Measurements from ENCODE around the gene DCHS1.

The DCHS1 gene

DNA sequence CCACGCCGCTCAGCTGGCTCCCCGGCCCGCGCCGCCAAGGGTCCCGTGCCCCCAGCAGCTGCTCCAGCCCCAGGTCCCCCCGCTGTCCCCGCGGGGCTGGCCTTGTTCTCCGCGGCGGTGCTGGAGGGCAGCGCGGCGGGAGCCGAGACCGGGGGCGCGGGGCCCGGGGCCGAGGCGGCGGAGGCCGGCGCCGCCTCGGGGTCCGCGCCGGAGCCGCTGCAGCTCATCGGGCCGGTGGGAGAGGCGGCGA lies 43.7 kb downstream of the DCHS1 start:
- no peak for DNase-seq

DNA sequence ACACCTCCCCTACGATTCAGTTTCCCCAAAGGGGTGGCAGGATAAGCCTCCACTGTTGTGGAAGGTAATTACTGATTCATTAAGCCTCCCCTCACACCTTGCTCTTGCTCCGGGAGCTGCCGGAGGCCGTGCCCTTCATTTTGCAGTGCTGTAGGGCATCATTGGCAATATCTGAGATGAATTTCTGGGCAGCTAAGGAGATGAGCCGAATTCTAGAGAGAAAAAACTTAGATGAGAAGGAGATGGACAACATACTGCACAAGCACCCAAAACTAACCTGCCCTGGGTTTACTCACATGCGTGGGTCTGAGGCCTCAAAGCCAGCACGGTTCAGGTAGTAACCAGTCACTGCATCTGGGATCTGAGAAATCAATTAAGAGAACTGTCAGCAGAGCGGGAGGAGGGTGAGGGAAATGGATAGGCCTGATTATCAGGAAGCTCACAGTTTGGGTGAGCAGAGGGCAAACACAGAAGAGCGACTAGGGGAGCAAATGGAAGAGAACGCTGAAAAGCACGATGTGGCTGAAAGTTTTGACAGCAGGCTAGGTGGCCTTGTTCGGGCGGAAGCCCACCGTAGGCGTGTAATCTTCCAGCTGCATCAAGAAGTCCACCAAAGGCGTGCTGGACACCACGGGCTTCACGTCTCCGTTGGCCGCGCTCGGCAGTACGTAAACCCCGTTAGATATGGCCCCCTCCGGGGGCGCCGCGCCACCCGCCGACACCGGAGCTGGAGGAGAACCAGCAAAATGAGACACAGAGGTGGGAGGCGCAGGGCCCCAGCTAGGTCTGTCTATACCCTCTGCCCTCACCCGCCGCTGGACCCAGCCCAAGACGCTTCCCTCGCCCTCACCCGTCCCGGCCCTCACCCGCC lies 44.3 kb downstream of the DCHS1 start:
- no peak for DNase-seq

- no peak for DNase-seq
These were observed 45.0 kb downstream of the DCHS1 start for GRCh38 chr11:6610591-6610990.

DNA sequence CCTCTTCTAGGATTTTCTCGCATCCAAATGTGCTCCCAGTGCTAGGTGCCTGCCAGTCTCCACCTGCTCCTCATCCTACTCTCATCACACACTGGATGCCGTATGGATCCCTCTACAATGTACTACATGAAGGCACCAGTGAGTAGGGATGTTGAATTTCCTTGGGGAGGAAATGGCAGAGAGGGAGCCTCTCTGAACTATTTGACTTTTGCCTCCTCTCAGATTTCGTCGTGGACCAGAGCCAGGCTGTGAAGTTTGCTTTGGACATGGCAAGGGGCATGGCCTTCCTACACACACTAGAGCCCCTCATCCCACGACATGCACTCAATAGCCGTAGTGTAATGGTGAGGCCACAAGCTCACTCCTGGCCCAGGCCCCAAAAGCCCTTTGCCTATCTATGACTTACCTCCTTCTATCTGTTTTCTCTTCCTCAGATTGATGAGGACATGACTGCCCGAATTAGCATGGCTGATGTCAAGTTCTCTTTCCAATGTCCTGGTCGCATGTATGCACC lies 46.0 kb downstream of the DCHS1 start:
- DNase-seq = no peak

GRCh38 chr11:6608726-6609501 lies 46.7 kb downstream of the DCHS1 start:
- no peak for DNase-seq

DNA sequence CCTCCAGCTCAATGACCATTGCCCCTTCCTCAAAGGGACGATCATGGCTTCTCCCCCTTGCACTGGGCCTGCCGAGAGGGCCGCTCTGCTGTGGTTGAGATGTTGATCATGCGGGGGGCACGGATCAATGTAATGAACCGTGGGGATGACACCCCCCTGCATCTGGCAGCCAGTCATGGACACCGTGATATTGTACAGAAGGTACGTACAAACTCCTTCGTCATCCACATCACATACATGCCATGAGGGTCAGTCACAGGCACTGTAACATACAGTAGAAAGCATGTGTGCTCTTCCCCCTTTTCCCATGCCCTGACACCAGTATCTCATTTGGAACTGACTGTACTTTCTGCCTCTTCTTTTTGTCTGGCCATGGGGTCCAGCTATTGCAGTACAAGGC lies 47.6 kb downstream of the DCHS1 start:
- DNase-seq = no peak

DNA sequence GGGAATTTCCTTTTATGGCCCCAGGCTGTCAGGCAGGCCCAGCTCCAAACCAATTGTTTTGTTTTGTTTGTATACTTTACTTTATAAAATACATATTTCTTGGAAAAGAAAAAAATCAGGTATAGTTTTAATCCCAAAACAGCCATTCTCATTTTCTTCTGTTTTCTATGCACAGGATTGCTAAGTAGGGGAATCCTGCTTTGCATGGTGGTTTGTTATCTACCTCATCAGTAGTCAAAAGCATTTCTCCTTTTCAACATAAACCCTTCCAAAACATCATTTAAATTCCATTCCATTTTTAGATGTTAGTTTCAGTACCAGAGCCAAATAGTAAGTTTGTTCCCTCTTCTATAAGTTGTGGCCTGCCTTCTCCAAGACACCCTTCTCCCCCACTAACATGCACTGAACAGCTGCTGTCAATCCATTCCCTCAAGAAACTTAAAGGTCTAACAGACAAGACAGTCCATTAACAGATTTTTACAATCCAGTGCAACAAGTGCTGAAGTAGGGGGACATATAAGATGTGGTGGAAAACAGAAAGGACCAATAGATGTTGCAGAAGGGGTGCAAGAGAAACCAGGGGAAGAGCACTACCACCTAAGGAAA lies 48.3 kb downstream of the DCHS1 start:
- DNase-seq = no peak

DNA sequence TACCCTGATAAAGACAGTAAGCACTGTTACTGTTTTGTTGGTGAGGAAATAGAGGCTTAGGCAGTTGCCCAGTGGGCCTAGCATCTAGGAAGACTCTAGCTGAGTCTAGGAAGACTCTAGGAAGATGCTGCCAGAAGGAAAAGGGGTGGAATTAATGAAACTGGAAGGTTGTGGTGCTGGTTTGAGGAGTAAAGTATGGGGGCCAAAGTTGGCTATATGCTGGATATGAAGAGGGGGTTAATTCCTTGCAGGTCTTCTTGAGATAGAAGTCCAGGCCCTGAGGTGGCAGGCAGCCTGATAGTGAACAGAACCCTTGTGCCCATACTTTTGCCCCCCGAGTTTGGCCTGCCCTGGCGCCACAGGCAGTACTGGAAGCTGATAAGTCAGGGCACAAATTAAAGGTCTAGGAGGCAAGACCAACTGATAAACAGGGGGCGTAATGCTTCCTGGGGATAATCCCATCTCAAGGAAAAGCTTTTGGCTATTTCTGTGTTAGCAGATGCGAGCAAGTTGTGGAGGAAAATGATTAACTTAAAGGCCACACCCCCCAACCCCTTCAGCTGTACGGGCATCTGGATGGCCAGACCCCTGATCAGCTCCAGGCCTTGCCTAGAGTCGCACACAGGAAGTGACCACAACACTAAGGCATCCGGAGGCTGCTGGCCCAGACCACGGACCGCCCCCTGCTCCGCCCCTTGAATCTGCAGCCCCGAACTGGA lies 49.0 kb downstream of the DCHS1 start:
- DNase-seq = no peak

- no peak for DNase-seq
These were observed 50.8 kb downstream of the DCHS1 start for GRCh38 chr11:6604790-6605189.

DNA sequence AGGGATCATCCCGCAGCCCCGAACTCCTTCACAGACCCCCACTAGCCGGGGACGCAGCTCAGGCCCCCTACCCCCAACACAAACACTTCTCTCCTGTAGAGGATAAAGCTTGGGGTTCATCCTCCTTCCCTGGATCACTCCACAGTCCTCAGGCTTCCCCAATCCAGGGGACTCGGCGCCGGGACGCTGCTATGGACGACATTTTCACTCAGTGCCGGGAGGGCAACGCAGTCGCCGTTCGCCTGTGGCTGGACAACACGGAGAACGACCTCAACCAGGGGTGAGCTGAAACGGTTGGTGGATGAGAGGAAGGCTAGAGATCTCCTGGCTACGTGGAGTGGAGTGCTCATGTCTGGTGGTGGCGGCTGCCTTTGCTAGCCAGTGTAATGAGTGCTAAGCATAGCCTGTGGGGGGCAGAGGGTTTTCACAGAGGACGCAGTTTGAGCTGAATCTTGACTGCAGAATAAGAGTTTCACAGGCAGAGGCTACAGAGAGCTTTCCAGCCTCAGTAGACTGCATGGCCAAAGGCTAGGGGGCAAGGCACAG lies 51.5 kb downstream of the DCHS1 start:
- no peak for DNase-seq

GRCh38 chr11:6603287-6604080 lies 52.1 kb downstream of the DCHS1 start, which contains the start of the genes ILK and RRP8:
ILK (plus strand) TSS chr11:6603774; CDS start chr11:6604272, 498 bp downstream.
RRP8 (minus strand) TSS chr11:6603616; CDS start chr11:6603502, 114 bp downstream.
- peak; percentile 35 for DNase-seq

DNA sequence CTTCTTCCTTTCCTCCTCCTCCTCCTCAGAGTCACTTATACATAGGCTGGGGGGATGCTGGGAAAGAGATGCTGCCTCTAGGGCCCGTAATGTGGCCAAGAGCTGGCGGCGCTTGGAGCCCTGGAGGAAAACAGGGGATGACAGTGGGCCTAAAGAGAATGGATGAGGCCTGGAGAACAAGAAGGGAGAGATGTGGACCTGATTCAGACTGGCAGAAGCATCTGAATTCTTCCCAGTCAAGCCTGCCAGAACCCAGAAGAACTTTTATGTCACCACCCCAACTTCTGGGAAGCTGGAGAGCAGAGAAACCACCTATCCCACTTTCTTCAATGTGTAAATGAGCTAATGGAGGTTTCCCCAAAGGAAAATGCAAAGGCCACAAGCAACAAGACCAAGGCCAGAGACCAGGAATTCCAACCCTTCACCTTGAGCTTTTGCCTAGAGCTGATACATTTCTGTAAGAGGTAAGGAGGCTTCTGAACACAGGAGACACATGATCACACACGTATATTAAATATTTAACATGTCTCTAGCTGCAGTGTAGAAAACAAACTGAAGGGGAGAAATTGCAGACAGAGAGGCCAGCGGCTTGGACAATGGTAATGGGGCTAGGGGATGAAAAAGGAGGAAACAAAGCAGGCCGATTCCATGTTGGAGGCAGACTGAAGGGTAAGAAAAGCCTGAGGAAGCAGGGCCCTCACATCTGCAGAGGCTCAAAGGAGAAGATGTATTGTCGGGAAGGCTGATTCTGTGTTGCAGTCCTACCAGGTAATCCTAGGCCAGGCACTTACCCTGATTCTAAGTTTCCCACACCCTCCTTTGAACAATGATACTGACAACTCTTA lies 53.3 kb downstream of the DCHS1 start:
- no peak for DNase-seq

GRCh38 chr11:6601041-6601461 lies 54.6 kb downstream of the DCHS1 start:
- no peak for DNase-seq

DNA sequence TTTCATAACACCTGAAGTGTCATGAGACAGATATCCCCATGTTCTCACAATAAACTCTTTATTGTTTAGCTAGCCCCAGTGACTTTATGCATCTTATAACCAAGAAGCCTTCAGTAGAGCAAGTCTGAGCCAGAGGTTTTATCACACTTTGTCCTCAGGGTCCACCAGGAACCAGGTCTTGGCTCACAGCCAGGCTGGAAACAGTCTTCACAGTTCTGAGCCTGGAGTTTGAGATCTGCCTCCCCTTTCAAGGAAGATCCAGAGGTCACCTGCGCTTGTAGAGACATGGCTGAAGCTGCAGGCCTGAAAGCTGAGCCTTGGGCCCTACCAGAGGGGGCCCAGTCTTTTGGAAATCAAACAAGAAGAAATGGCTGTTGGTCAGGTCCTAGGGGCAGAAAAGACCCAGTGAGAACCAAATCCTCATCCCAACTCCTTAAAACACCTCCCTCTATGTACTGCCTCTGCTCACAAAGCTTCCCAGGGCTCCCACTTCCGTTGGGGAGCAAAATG lies 55.7 kb downstream of the DCHS1 start:
- DNase-seq = no peak

DNA sequence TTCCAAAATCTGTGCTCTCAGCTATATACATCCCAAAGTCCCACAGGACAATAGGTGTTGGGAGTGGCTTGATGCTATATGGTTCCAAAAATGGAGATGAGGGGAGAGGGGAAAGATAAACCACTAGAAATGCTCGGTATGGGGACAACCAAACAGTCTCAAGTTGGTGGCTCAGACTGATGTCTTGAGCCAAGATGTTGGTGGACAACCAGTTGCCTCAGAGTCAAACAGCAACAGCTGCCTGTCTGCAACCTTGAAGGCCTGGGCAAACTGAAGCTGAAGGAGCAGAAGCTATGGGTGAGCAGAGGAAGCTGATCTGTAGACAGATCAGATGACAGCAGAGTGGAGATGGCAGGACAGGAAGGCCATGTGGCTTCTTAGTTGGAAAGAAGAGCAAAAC lies 56.2 kb downstream of the DCHS1 start:
- no peak for DNase-seq

- no peak for DNase-seq
These were observed 57.1 kb downstream of the DCHS1 start for GRCh38 chr11:6598555-6598954.

GRCh38 chr11:6596239-6596877 lies 59.3 kb downstream of the DCHS1 start:
- DNase-seq = no peak

DNA sequence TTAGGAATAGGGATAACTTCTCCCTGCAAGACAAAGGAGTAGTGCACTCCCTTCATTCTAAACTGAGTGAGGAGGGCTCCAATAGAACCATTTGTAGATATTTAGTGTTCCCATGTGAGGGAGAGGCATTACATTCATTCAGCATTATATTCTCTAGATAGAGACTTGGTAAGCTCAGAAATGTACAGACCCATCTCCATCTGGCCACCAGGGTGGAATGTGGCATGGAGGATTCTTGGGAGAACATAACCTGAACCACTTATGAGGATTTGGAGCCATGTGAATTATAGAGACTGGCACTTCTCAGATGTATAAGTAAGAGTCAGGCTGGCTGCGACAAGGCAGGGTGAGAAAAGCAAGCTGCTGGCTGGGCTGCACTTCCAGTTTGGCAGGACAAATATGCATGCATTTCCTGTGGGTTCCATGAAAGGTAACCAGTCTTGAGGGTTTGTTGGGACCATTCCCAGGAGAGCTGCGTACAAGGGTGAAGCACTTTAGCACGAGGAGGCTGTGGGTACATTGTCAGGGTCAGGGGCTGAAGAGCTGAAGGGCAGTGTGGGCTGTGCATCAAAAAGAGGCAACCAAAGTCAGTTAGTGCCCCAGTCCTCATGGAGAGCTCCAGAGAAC lies 61.4 kb downstream of the DCHS1 start:
- DNase-seq = no peak

DNA sequence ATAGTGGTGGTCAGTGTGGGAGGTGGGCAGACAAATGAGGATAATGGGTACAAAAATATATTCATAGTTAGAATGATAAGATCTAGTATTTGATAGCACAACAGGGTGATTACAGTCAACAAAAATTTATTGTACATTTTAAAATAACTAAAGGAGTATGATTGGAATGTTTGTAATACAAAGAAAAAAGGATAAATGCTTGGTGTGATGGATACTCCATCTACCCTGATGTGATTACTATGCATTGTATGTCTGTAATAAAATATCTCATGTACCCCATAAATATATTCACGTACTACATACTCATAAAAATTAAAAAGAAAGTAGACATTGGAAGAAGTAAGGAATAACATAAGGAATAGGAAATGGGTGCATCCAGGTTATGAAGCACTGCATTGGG lies 67.6 kb downstream of the DCHS1 start:
- no peak for DNase-seq
